H9 (cell line): ENCODE measurements around the gene ASCC1. TPM values are rescaled to one million over a fixed set of nuclear protein-coding genes. Genes with fewer than 3 reads are reported as not detected.

Experiments
- DNase-seq: peaks from one replicate; pipeline ENCODE4 v3.0.0-alpha.2; 2017
- H2AFZ ChIP-seq: one replicate; pipeline ENCODE4 v1.6.1; 2013; ENCODE audit warnings: mild to moderate bottlenecking, low read length, control low read depth, moderate library complexity
- H2AK5ac ChIP-seq: 2 replicates; pipeline ENCODE4 v1.6.1; 2013; ENCODE audit warnings: low read length, control low read depth, mixed read lengths; ENCODE audit not compliant: insufficient read length
- H2BK120ac ChIP-seq: one replicate; pipeline ENCODE4 v1.6.1; 2013; ENCODE audit warnings: low read depth, mild to moderate bottlenecking, low read length, control low read depth, inconsistent platforms; ENCODE audit not compliant: poor library complexity, severe bottlenecking
- H2BK12ac ChIP-seq: 2 replicates; pipeline ENCODE4 v1.6.1; 2013; ENCODE audit warnings: low read length, control low read depth, mixed read lengths, low read depth; ENCODE audit not compliant: insufficient read length
- H2BK15ac ChIP-seq: 2 replicates; pipeline ENCODE4 v1.6.1; 2013; ENCODE audit warnings: low read depth, low read length, control low read depth
- H2BK20ac ChIP-seq: one replicate; pipeline ENCODE4 v1.6.1; 2013; ENCODE audit warnings: low read depth, mild to moderate bottlenecking, low read length, control low read depth, inconsistent platforms; ENCODE audit not compliant: poor library complexity, severe bottlenecking
- H2BK5ac ChIP-seq: 2 replicates; pipeline ENCODE4 v1.6.1; 2013; ENCODE audit warnings: low read length, control low read depth, mixed read lengths; ENCODE audit not compliant: insufficient read length
- H3K14ac ChIP-seq: 2 replicates; pipeline ENCODE4 v1.6.1; 2013; ENCODE audit warnings: low read length, control low read depth; ENCODE audit not compliant: insufficient read depth
- H3K18ac ChIP-seq: 2 replicates; pipeline ENCODE4 v1.6.1; 2013; ENCODE audit warnings: low read depth, mild to moderate bottlenecking, mixed read lengths, low read length, control low read depth; ENCODE audit not compliant: insufficient read length
- H3K23ac ChIP-seq: 2 replicates; pipeline ENCODE4 v1.6.1; 2013; ENCODE audit warnings: low read length, control low read depth, mixed read lengths, low read depth; ENCODE audit not compliant: insufficient read length
- H3K23me2 ChIP-seq: 2 replicates; pipeline ENCODE4 v1.6.1; 2013; ENCODE audit warnings: low read depth, mild to moderate bottlenecking, mixed read lengths, low read length, control low read depth; ENCODE audit not compliant: insufficient read length, poor library complexity, severe bottlenecking
- H3K27ac ChIP-seq: 2 replicates; pipeline ENCODE4 v1.5.1; 2013; ENCODE audit warnings: low read length, control low read depth, mixed read lengths, low read depth; ENCODE audit not compliant: insufficient read length
- H3K27me3 ChIP-seq: 2 replicates; pipeline ENCODE4 v1.6.1; 2013; ENCODE audit warnings: low read length, control low read depth, inconsistent platforms; ENCODE audit not compliant: insufficient read depth
- H3K4ac ChIP-seq: 2 replicates; pipeline ENCODE4 v1.6.1; 2013; ENCODE audit warnings: low read depth, mild to moderate bottlenecking, control low read depth, inconsistent platforms, low read length, moderate library complexity
- H3K4me1 ChIP-seq: 2 replicates; pipeline ENCODE4 v1.6.1; 2013; ENCODE audit warnings: low read length, control low read depth, inconsistent platforms; ENCODE audit not compliant: insufficient read depth
- H3K4me2 ChIP-seq: 2 replicates; pipeline ENCODE4 v1.6.1; 2013; ENCODE audit warnings: low read length, control low read depth, mixed read lengths; ENCODE audit not compliant: insufficient read length, insufficient read depth
- H3K56ac ChIP-seq: 2 replicates; pipeline ENCODE4 v1.6.1; 2013; ENCODE audit warnings: low read depth, mild to moderate bottlenecking, mixed read lengths, low read length, control low read depth; ENCODE audit not compliant: insufficient read length
- H3K79me1 ChIP-seq: 2 replicates; pipeline ENCODE4 v1.6.1; 2013; ENCODE audit warnings: low read depth, mild to moderate bottlenecking, moderate library complexity, low read length, control low read depth, inconsistent platforms; ENCODE audit not compliant: insufficient read depth, poor library complexity, severe bottlenecking
- H3K79me2 ChIP-seq: 2 replicates; pipeline ENCODE4 v1.6.1; 2013; ENCODE audit warnings: low read length, control low read depth, inconsistent platforms; ENCODE audit not compliant: insufficient read depth
- H3K9ac ChIP-seq: 2 replicates; pipeline ENCODE4 v1.6.1; 2013; ENCODE audit warnings: low read length, control low read depth, mixed read lengths; ENCODE audit not compliant: insufficient read length; ENCODE audit errors: extremely low read depth
- H3K9me3 ChIP-seq: one replicate; pipeline ENCODE4 v1.6.1; 2013; ENCODE audit warnings: low read depth, low read length, inconsistent platforms; ENCODE audit not compliant: control insufficient read depth
- H3T11ph ChIP-seq: one replicate; pipeline ENCODE4 v1.6.1; 2013; ENCODE audit warnings: mild to moderate bottlenecking, low read length, control low read depth, inconsistent platforms
- H4K20me1 ChIP-seq: one replicate; pipeline ENCODE4 v1.6.1; 2013; ENCODE audit not compliant: control insufficient read depth, insufficient read length, insufficient read depth
- H4K5ac ChIP-seq: 2 replicates; pipeline ENCODE4 v1.6.1; 2013; ENCODE audit warnings: low read depth, mild to moderate bottlenecking, mixed read lengths, low read length, control low read depth; ENCODE audit not compliant: insufficient read length
- H4K8ac ChIP-seq: replicated peaks from 2 replicates; pipeline ENCODE4 v1.6.1; 2013; ENCODE audit warnings: low read length, control low read depth, mixed read lengths, low read depth; ENCODE audit not compliant: insufficient read length
- H4K91ac ChIP-seq: 2 replicates; pipeline ENCODE4 v1.6.1; 2013; ENCODE audit warnings: low read depth, mild to moderate bottlenecking, moderate library complexity, mixed read lengths, low read length, control low read depth; ENCODE audit not compliant: insufficient read length
- H3K27ac Mint-ChIP-seq, 3 experiments: 2 replicates in 2 of 3; 3 replicates in 1 of 3; pipeline ENCODE4 v1.8.0; 2020 to 2021; ENCODE audit warnings: mixed read lengths in 3 of 3, mild to moderate bottlenecking in 1 of 3, moderate library complexity in 1 of 3
- H3K27me3 Mint-ChIP-seq: 2 replicates; pipeline ENCODE4 v1.8.0; 2021; ENCODE audit warnings: low read depth, mild to moderate bottlenecking, moderate library complexity, mixed read lengths
- H3K36me3 Mint-ChIP-seq, 3 experiments: 2 replicates in 2 of 3; 3 replicates in 1 of 3; pipeline ENCODE4 v1.8.0; 2020 to 2021; ENCODE audit warnings: low read depth in 3 of 3, mixed read lengths in 3 of 3; ENCODE audit not compliant: insufficient read depth in 1 of 3
- H3K4me1 Mint-ChIP-seq, 2 experiments: 2 replicates each; pipeline ENCODE4 v1.8.0; 2020; ENCODE audit warnings: mixed read lengths in 2 of 2
- H3K4me3 Mint-ChIP-seq, 2 experiments: 2 replicates in 1 of 2; 3 replicates in 1 of 2; pipeline ENCODE4 v1.8.0; 2020 to 2021; ENCODE audit warnings: mild to moderate bottlenecking in 2 of 2, mixed read lengths in 2 of 2, moderate library complexity in 1 of 2
- H3K9me3 Mint-ChIP-seq, 2 experiments: 2 replicates in 1 of 2; 3 replicates in 1 of 2; pipeline ENCODE4 v1.8.0; 2020; ENCODE audit warnings: mild to moderate bottlenecking in 2 of 2, mixed read lengths in 2 of 2, moderate library complexity in 1 of 2
- total RNA-seq: library from RNA; stranded (reverse); gene quantifications from 2 replicates; pipeline ENCODE4 v1.2.1, GENCODE V29; 2021
- TF ChIP-seq, protein P1 (sequence below): fragments of 200-600 bp; sonication (generic); conservative IDR thresholded peaks from 3 replicates; pipeline ENCODE4 v1.8.0; 2021; ENCODE audit warnings: antibody characterized with exemption, mild to moderate bottlenecking

ASCC1 gene
- total RNA-seq, 1 experiment from 2014 or later = 41.2 TPM

DNA sequence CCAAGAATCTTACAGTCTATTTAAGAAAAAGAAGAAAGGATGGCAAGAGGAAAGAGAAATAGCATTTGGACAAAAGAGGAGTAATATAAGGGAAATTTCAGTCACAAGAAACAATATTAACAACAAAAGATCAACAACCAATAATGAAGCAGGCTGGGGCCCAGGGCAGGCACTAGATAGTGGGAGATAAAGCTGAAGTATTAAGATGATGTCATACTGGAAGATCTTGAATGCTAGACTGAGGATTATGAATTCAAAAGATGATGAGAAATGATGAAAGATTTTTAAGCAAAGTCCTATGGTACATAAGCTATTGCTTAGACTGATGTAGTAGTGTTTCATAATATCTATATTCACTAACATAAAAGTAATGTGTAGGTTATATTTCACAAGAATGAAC is 75.9 kb downstream of the ASCC1 start:
- H2BK15ac ChIP-seq = no peak overlapping the region
- Mint-ChIP-seq H3K27ac (peak overlapping the region in 2 of 3 experiments; percentile 17 to 54; a peak in 3 of 7 replicates), H3K27me3 (no peaks in the 10 kb centered on the region), H3K4me1 (peaks cover 13 to 18% of the 10 kb centered on the region in 2 experiments), H3K36me3 (peaks cover 4 to 17% (median 7%) of the 10 kb centered on the region in 3 experiments), H3K9me3 (peaks cover 0 to 7% of the 10 kb centered on the region in 2 experiments; a peak in 2 of 5 replicates), H3K4me3 (no peak overlapping the region)
- no peak overlapping the region for H3K4me2 ChIP-seq
- H2BK12ac ChIP-seq = no peak overlapping the region
- no peak for DNase-seq
- H3K23ac ChIP-seq = no peak overlapping the region
- H3K56ac ChIP-seq = no peak overlapping the region
- no peak overlapping the region for H2BK20ac ChIP-seq
- no peaks in the 10 kb centered on the region for H3K23me2 ChIP-seq
- H4K91ac ChIP-seq = no peak overlapping the region
- H3K79me2 ChIP-seq = no peaks in the 10 kb centered on the region
- H3T11ph ChIP-seq = no peak overlapping the region
- no peak overlapping the region for H4K5ac ChIP-seq
- TF ChIP-seq, protein P1, sequence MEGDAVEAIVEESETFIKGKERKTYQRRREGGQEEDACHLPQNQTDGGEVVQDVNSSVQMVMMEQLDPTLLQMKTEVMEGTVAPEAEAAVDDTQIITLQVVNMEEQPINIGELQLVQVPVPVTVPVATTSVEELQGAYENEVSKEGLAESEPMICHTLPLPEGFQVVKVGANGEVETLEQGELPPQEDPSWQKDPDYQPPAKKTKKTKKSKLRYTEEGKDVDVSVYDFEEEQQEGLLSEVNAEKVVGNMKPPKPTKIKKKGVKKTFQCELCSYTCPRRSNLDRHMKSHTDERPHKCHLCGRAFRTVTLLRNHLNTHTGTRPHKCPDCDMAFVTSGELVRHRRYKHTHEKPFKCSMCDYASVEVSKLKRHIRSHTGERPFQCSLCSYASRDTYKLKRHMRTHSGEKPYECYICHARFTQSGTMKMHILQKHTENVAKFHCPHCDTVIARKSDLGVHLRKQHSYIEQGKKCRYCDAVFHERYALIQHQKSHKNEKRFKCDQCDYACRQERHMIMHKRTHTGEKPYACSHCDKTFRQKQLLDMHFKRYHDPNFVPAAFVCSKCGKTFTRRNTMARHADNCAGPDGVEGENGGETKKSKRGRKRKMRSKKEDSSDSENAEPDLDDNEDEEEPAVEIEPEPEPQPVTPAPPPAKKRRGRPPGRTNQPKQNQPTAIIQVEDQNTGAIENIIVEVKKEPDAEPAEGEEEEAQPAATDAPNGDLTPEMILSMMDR = no peak
- no peaks in the 10 kb centered on the region for H3K79me1 ChIP-seq
- H3K9ac ChIP-seq = no peak overlapping the region
- H3K27ac ChIP-seq = no peak overlapping the region
- H3K18ac ChIP-seq = no peak overlapping the region
- H3K4me1 ChIP-seq = no peaks in the 10 kb centered on the region; the same call in 1 of the 2 replicates
- no peaks in the 10 kb centered on the region for H3K27me3 ChIP-seq
- no peak overlapping the region for H4K8ac ChIP-seq
- no peak overlapping the region for H2BK120ac ChIP-seq
- no peak overlapping the region for H2AFZ ChIP-seq
- H3K14ac ChIP-seq = no peak overlapping the region
- no peak overlapping the region for H2BK5ac ChIP-seq
- no peaks in the 10 kb centered on the region for H3K9me3 ChIP-seq
- H4K20me1 ChIP-seq = no peaks in the 10 kb centered on the region
- no peak overlapping the region for H2AK5ac ChIP-seq
- H3K4ac ChIP-seq = no peak overlapping the region
